Ascending aorta (tissue), 2 donors: ENCODE data around the gene CDH1. TPM values are rescaled to one million over a fixed set of nuclear protein-coding genes. Genes with fewer than 3 reads are reported as not detected.

ENCODE experiments used
- DNase-seq, 2 donors: peaks; one replicate each; pipeline ENCODE4 v3.0.0-alpha.2; 2019; ENCODE audit warnings: low spot score in 2 of 2
- H3K27ac ChIP-seq, 2 donors: fragments of 200-600 bp; sonication (generic); one replicate each; pipeline ENCODE4 v1.5.1; 2016 to 2017; ENCODE audit warnings: mild to moderate bottlenecking in 1 of 2
- H3K27me3 ChIP-seq: fragments of 200-600 bp; sonication (generic); one replicate; pipeline ENCODE4 v1.5.1; 2017
- H3K36me3 ChIP-seq, 2 donors: fragments of 200-600 bp; sonication (generic); one replicate each; pipeline ENCODE4 v1.5.1; 2016
- H3K4me1 ChIP-seq, 2 donors: fragments of 200-600 bp; sonication (generic); one replicate each; pipeline ENCODE4 v1.5.1; 2016 to 2017; ENCODE audit warnings: mild to moderate bottlenecking in 1 of 2
- H3K4me3 ChIP-seq, 2 donors: fragments of 200-600 bp; sonication (generic); one replicate each; pipeline ENCODE4 v1.5.1; 2016 to 2017; ENCODE audit warnings: mild to moderate bottlenecking in 1 of 2
- H3K9me3 ChIP-seq, 2 donors: fragments of 200-600 bp; sonication (generic); one replicate each; pipeline ENCODE4 v1.5.1; 2016
- intact Hi-C: fragments of 100-400 bp; cut with DNase I; formaldehyde crosslinking; loops from one replicate; pipeline ENCODE4 v1.15.1; 2023
- total RNA-seq: library from RNA; depleted of rRNA; stranded (reverse); fragments of >200 nt; gene quantifications from one replicate; pipeline ENCODE4 v1.1.0, GENCODE V29; 2016
- TF ChIP-seq, protein P1 (sequence below), 3 experiments: fragments of 200-600 bp in 2 of 3; fragments of 450-650 bp in 1 of 3; sonication (generic) in 2 of 3; IDR thresholded peaks; one replicate each; pipeline ENCODE4 v1.5.1; 2016 to 2019; ENCODE audit warnings: antibody characterized with exemption in 3 of 3, mild to moderate bottlenecking in 1 of 3, moderate library complexity in 1 of 3

CDH1 gene
- total RNA-seq, 1 donor from 2014 or later = not detected

- H3K36me3 ChIP-seq = no peaks in the 10 kb centered on the region
- no peak overlapping the region for H3K27ac ChIP-seq
- H3K4me1 ChIP-seq = no peaks in the 10 kb centered on the region
- no peaks in the 10 kb centered on the region for H3K9me3 ChIP-seq
- H3K4me3 ChIP-seq = no peak overlapping the region
- H3K27me3 ChIP-seq = no peaks in the 10 kb centered on the region
- DNase-seq = no peak
- TF ChIP-seq, protein P1, sequence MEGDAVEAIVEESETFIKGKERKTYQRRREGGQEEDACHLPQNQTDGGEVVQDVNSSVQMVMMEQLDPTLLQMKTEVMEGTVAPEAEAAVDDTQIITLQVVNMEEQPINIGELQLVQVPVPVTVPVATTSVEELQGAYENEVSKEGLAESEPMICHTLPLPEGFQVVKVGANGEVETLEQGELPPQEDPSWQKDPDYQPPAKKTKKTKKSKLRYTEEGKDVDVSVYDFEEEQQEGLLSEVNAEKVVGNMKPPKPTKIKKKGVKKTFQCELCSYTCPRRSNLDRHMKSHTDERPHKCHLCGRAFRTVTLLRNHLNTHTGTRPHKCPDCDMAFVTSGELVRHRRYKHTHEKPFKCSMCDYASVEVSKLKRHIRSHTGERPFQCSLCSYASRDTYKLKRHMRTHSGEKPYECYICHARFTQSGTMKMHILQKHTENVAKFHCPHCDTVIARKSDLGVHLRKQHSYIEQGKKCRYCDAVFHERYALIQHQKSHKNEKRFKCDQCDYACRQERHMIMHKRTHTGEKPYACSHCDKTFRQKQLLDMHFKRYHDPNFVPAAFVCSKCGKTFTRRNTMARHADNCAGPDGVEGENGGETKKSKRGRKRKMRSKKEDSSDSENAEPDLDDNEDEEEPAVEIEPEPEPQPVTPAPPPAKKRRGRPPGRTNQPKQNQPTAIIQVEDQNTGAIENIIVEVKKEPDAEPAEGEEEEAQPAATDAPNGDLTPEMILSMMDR (IDR thresholded peaks at IDR 0.05) = no peak
- intact Hi-C loops = no loop called here
These were observed 17.1 kb downstream of the CDH1 start for GRCh38 chr16:68754084-68754792.

- DNase-seq = no peak
- TF ChIP-seq, protein P1 (IDR thresholded peaks at IDR 0.05) = no peak
- no peaks in the 10 kb centered on the region for H3K9me3 ChIP-seq
These were observed 19.3 kb downstream of the CDH1 start for GRCh38 chr16:68756239-68756915.

GRCh38 chr16:68757625-68757935 lies 20.5 kb downstream of the CDH1 start:
- no peak overlapping the region for H3K27ac ChIP-seq
- H3K4me3 ChIP-seq = no peak overlapping the region
- no peaks in the 10 kb centered on the region for H3K36me3 ChIP-seq
- no peaks in the 10 kb centered on the region for H3K27me3 ChIP-seq
- TF ChIP-seq, protein P1 (IDR thresholded peaks at IDR 0.05) = no peak
- H3K9me3 ChIP-seq = no peaks in the 10 kb centered on the region
- DNase-seq = no peak
- no peaks in the 10 kb centered on the region for H3K4me1 ChIP-seq
- intact Hi-C loops = no loop called here

More at GRCh38 chr16:68756239-68756915, 19.3 kb downstream of the CDH1 start:
- intact Hi-C loops = no loop called here
- Histone ChIP-seq H3K36me3 (no peaks in the 10 kb centered on the region), H3K27me3 (no peaks in the 10 kb centered on the region), H3K27ac (no peak overlapping the region), H3K4me3 (no peak overlapping the region), H3K4me1 (no peaks in the 10 kb centered on the region)

GRCh38 chr16:68759062-68759461 lies 22.0 kb downstream of the CDH1 start:
- TF ChIP-seq, protein P1 (IDR thresholded peaks at IDR 0.05) = no peak

GRCh38 chr16:68760671-68761275 lies 23.7 kb downstream of the CDH1 start:
- no peak overlapping the region for H3K4me3 ChIP-seq
- DNase-seq = no peak
- H3K36me3 ChIP-seq = no peaks in the 10 kb centered on the region
- no peak overlapping the region for H3K27ac ChIP-seq
- TF ChIP-seq, protein P1 (IDR thresholded peaks at IDR 0.05) = no peak
- no peaks in the 10 kb centered on the region for H3K9me3 ChIP-seq
- intact Hi-C loops = no loop called here
- no peaks in the 10 kb centered on the region for H3K4me1 ChIP-seq
- no peaks in the 10 kb centered on the region for H3K27me3 ChIP-seq

More at GRCh38 chr16:68759062-68759461, 22.0 kb downstream of the CDH1 start:
- H3K9me3 ChIP-seq = no peaks in the 10 kb centered on the region
- no peak overlapping the region for H3K27ac ChIP-seq
- no peak overlapping the region for H3K4me3 ChIP-seq
- DNase-seq = no peak
- no peaks in the 10 kb centered on the region for H3K36me3 ChIP-seq
- H3K27me3 ChIP-seq = no peaks in the 10 kb centered on the region
- H3K4me1 ChIP-seq = no peaks in the 10 kb centered on the region
- intact Hi-C loops = no loop called here
